Iris pigment epithelial cell (primary cell): ENCODE measurements around the gene GRM3.
A peak's percentile ranks its signal among the peaks of the same experiment; 100 is the strongest.

ENCODE experiments used
- DNase-seq: peaks from one replicate; pipeline ENCODE4 v3.0.0-alpha.2; 2011; ENCODE audit warnings: low read depth

Gene GRM3

DNA sequence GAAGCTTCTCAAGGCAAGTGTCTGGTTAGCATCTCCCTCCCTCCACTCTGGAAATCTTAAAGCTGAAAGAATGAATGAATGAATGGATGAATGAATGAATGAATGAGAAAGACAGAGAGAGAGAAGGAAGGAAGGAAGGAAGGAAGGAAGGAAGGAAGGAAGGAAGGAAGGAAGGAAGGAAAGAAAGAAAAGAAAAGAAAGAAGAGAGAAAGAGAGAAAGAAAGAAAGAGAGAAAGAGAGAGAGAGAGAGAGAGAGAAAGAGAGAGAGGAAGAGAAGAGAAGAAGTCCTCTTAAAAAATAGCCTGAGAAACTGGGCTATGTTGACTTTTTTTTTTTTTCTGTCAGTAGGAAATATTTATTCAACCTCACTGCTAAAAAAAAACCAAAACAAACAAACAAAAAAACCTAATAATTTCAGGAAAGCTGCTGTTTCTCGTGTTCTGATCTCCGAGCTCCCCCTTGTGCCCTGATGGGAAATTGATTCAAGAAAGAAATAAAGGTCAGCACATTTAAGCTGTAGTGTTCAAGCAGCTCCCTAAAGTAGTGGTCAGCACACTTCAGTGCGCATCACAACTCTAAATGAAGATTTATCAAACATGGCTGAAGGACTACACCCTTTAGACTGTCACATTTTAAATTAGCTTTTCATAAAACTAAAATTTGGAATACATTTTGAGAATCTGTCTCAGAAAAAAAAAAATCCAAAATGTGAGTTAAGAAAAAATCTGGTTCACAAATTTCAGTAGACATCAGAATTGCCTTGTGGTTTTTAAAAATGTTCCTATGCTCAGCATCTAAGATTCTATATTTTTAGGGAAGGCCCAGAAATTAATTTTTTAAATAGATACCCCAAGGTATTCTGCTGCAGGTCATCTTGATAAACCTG lies 261.5 kb downstream of the GRM3 start:
- DNase-seq = peak; percentile 41

DNA sequence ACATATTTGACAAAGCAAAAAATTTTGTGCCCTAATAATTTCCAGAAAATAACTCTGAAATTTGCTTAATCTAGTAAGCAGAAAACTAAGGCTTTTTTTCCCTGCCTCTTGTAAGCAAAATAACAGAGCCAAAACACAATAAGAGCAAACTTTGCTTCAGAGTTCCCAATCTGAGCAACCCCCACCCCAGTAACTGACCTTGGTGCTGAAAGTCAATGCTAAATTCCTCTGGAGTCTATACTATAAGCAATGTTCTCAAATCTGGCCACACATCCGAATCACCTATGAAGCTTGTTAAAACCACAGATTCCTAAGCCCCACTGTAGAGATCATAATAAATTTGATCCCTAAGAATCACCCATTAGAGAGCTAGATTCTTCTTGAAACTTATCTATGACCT lies 265.2 kb downstream of the GRM3 start:
- peak; percentile 3 for DNase-seq

DNA sequence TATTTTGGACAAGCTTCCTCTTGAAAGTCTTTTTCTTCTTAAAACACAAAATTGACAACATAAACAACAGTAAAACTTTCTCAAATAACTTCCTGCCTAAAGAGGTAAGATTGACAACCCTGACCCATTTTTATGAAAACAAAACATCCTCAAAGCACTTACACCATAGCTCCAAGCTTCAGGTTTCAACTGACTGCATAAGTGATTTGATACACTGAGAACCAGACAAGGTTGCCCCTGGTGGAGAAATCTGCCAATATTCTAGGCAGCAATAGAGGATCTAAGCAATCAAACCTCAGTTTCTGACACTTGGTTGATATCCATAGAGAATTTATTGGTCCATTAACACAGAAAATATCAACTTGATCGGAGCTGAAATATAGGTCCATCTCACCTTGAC lies 267.9 kb downstream of the GRM3 start:
- peak; percentile 20 for DNase-seq

DNA sequence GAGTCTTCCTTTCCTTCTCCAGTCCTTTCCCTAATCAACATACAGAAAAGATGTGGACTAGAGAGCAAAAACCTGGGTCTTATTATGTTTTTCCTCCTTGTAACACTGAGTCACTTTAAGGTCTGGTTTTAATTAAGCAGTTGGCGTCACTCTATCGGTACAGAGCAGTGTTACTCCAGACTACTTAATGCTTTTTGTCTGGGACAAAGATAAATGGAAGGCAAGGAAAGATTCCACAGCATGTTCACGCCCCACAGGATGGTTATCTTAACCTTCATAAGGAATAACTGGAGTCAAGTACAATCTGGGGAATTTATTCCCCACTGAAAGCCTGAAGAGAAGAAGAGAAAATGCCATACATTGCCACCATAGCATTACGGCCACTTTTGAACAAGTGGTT lies 270.0 kb downstream of the GRM3 start:
- peak; percentile 30 for DNase-seq
